Left ventricle myocardium inferior (tissue), 1 donor: ENCODE data around the gene STXBP6. TPM values are rescaled to one million over a fixed set of nuclear protein-coding genes. Genes with fewer than 3 reads are reported as not detected.
A peak's percentile ranks its signal among the peaks of the same experiment; 100 is the strongest.

Source experiments
- DNase-seq: peaks from one replicate; pipeline ENCODE4 v3.0.0-alpha.2; 2020
- H3K27ac ChIP-seq: fragments of 200-600 bp; replicated peaks from 2 replicates; pipeline ENCODE4 v1.8.0; 2021
- H3K27me3 ChIP-seq: fragments of 200-600 bp; 2 replicates; pipeline ENCODE4 v1.8.0; 2021; ENCODE audit warnings: low read depth
- H3K36me3 ChIP-seq: fragments of 200-600 bp; 2 replicates; pipeline ENCODE4 v1.8.0; 2021
- H3K4me1 ChIP-seq: fragments of 200-600 bp; 2 replicates; pipeline ENCODE4 v1.8.0; 2021
- H3K4me3 ChIP-seq: fragments of 200-600 bp; 2 replicates; pipeline ENCODE4 v1.8.0; 2021; ENCODE audit warnings: mild to moderate bottlenecking, moderate library complexity
- H3K9me3 ChIP-seq: fragments of 200-600 bp; replicated peaks from 2 replicates; pipeline ENCODE4 v1.8.0; 2021
- CTCF ChIP-seq: fragments of 200-600 bp; IDR thresholded peaks from 2 replicates; pipeline ENCODE4 v1.8.0; 2021; ENCODE audit warnings: antibody characterized with exemption, mild to moderate bottlenecking, borderline replicate concordance
- intact Hi-C: fragments of 100-400 bp; cut with micrococcal nuclease; formaldehyde crosslinking; loops from one replicate; pipeline ENCODE4 v1.11.0; 2022
- total RNA-seq: library from RNA; stranded (reverse); fragmentation: NEBNext Ultra II Directional; extraction: Animal tissue kit (Norgen Biotek cat#: 25700); gene quantifications from one replicate; pipeline ENCODE4 v1.2.1, GENCODE V29; 2021
- donor health status: DM: no; HTN: yes; CAD: no; lungs with severe emphysema.

Gene STXBP6
- total RNA-seq, 1 donor from 2014 or later: 21.7 TPM

- Histone ChIP-seq H3K27ac (no peak overlapping the region), H3K4me1 (peaks cover 72% of the 10 kb centered on the region)
Observed at GRCh38 chr14:24921903-24922302, 128.0 kb downstream of the STXBP6 start.

GRCh38 chr14:24920265-24921075 lies 129.5 kb downstream of the STXBP6 start:
- Histone ChIP-seq H3K4me1 (peaks cover 65% of the 10 kb centered on the region), H3K4me3 (no peak overlapping the region), H3K36me3 (no peaks in the 10 kb centered on the region), H3K9me3 (no peaks in the 10 kb centered on the region), H3K27me3 (no peaks in the 10 kb centered on the region), H3K27ac (peak overlapping the region; percentile 26)
- intact Hi-C loops: no loop called here
- DNase-seq: no peak
- no peak for TF ChIP-seq CTCF

More at GRCh38 chr14:24921903-24922302, 128.0 kb downstream of the STXBP6 start:
- intact Hi-C loops: no loop called here
- Histone ChIP-seq H3K9me3 (no peaks in the 10 kb centered on the region), H3K27me3 (no peaks in the 10 kb centered on the region), H3K36me3 (no peaks in the 10 kb centered on the region), H3K4me3 (no peak overlapping the region)
- TF ChIP-seq CTCF: no peak
- no peak for DNase-seq

GRCh38 chr14:24918822-24919221 lies 131.1 kb downstream of the STXBP6 start:
- intact Hi-C loops: no loop called here
- H3K9me3 ChIP-seq: no peaks in the 10 kb centered on the region
- DNase-seq: no peak
- peaks cover 71% of the 10 kb centered on the region for H3K4me1 ChIP-seq
- no peak overlapping the region for H3K27ac ChIP-seq
- H3K36me3 ChIP-seq: no peaks in the 10 kb centered on the region
- TF ChIP-seq CTCF: no peak
- H3K27me3 ChIP-seq: no peaks in the 10 kb centered on the region
- H3K4me3 ChIP-seq: no peak overlapping the region

- Histone ChIP-seq H3K4me1 (peaks cover 83% of the 10 kb centered on the region), H3K27ac (no peak overlapping the region), H3K9me3 (no peaks in the 10 kb centered on the region), H3K4me3 (no peak overlapping the region), H3K36me3 (no peaks in the 10 kb centered on the region), H3K27me3 (no peaks in the 10 kb centered on the region)
- DNase-seq: no peak
- intact Hi-C loops: no loop called here
- TF ChIP-seq CTCF: no peak
Observed at GRCh38 chr14:24915958-24916595, 133.9 kb downstream of the STXBP6 start.

GRCh38 chr14:24915403-24915921 lies 134.5 kb downstream of the STXBP6 start:
- intact Hi-C loops: no loop called here
- Histone ChIP-seq H3K9me3 (no peaks in the 10 kb centered on the region), H3K27me3 (no peaks in the 10 kb centered on the region), H3K4me1 (peaks cover 83% of the 10 kb centered on the region), H3K4me3 (no peak overlapping the region), H3K27ac (no peak overlapping the region), H3K36me3 (no peaks in the 10 kb centered on the region)
- no peak for TF ChIP-seq CTCF
- DNase-seq: no peak
